Neural crest cell (in vitro differentiated cells): ENCODE measurements around the gene COL5A2. TPM values are rescaled to one million over a fixed set of nuclear protein-coding genes. Genes with fewer than 3 reads are reported as not detected.

Experiments
- DNase-seq: peaks from one replicate; pipeline ENCODE4 v3.0.0; 2021; ENCODE audit warnings: low read depth, mixed read lengths, low spot score
- H3K27ac Mint-ChIP-seq: one replicate; pipeline ENCODE4 v1.8.0; 2021; ENCODE audit warnings: mild to moderate bottlenecking, mixed read lengths; ENCODE audit not compliant: unreplicated experiment
- H3K27me3 Mint-ChIP-seq: 2 replicates; pipeline ENCODE4 v1.8.0; 2021; ENCODE audit warnings: low read depth, mild to moderate bottlenecking, mixed read lengths
- H3K36me3 Mint-ChIP-seq: 2 replicates; pipeline ENCODE4 v1.8.0; 2021; ENCODE audit warnings: low read depth, mild to moderate bottlenecking, mixed read lengths
- H3K4me1 Mint-ChIP-seq: 2 replicates; pipeline ENCODE4 v1.8.0; 2021; ENCODE audit warnings: mixed read lengths
- H3K4me3 Mint-ChIP-seq: one replicate; pipeline ENCODE4 v1.8.0; 2021; ENCODE audit warnings: mild to moderate bottlenecking, mixed read lengths
- H3K9me3 Mint-ChIP-seq: 2 replicates; pipeline ENCODE4 v1.8.0; 2021; ENCODE audit warnings: mixed read lengths
- CTCF ChIP-seq: fragments of 200-600 bp; sonication (generic); conservative IDR thresholded peaks from 2 replicates; pipeline ENCODE4 v1.5.0; 2021; ENCODE audit warnings: antibody characterized with exemption, mild to moderate bottlenecking
- total RNA-seq: library from RNA; stranded (reverse); gene quantifications from 2 replicates; pipeline ENCODE4 v1.2.1, GENCODE V29; 2021

The COL5A2 gene
- total RNA-seq, 1 donor from 2014 or later, result 62.6 TPM

- Mint-ChIP-seq H3K4me3 (peak overlapping the region; percentile 41), H3K9me3 (peaks cover 2% of the 10 kb centered on the region), H3K4me1 (peaks cover 40% of the 10 kb centered on the region), H3K36me3 (no peaks in the 10 kb centered on the region), H3K27ac (peak overlapping the region; percentile 85), H3K27me3 (no peaks in the 10 kb centered on the region)
- no peak for TF ChIP-seq CTCF
- no peak for DNase-seq
Observed at GRCh38 chr2:189210250-189211087, 30.9 kb upstream of the COL5A2 start.

GRCh38 chr2:189208254-189208653, 28.7 kb upstream of the COL5A2 start:
- peaks cover 2% of the 10 kb centered on the region for H3K9me3 Mint-ChIP-seq
- no peak for DNase-seq
- no peak for TF ChIP-seq CTCF
- H3K36me3 Mint-ChIP-seq, result no peaks in the 10 kb centered on the region
- H3K27ac Mint-ChIP-seq, result peak overlapping the region; percentile 27
- peaks cover 40% of the 10 kb centered on the region for H3K4me1 Mint-ChIP-seq
- H3K4me3 Mint-ChIP-seq, result peak overlapping the region; percentile 7
- no peaks in the 10 kb centered on the region for H3K27me3 Mint-ChIP-seq

GRCh38 chr2:189204322-189204941, 24.9 kb upstream of the COL5A2 start:
- TF ChIP-seq CTCF, result no peak
- H3K27ac Mint-ChIP-seq, result no peak overlapping the region

GRCh38 chr2:189203177-189203799, 23.7 kb upstream of the COL5A2 start:
- no peak for DNase-seq
- Mint-ChIP-seq H3K27me3 (no peaks in the 10 kb centered on the region), H3K4me1 (peaks cover 26% of the 10 kb centered on the region), H3K27ac (no peak overlapping the region), H3K9me3 (peaks cover 5% of the 10 kb centered on the region), H3K36me3 (no peaks in the 10 kb centered on the region), H3K4me3 (no peak overlapping the region)
- no peak for TF ChIP-seq CTCF

More at GRCh38 chr2:189204322-189204941, 24.9 kb upstream of the COL5A2 start:
- no peaks in the 10 kb centered on the region for H3K27me3 Mint-ChIP-seq
- no peak for DNase-seq
- H3K4me3 Mint-ChIP-seq, result no peak overlapping the region
- peaks cover 38% of the 10 kb centered on the region for H3K4me1 Mint-ChIP-seq
- no peaks in the 10 kb centered on the region for H3K36me3 Mint-ChIP-seq
- H3K9me3 Mint-ChIP-seq, result peaks cover 5% of the 10 kb centered on the region

- H3K4me3 Mint-ChIP-seq, result no peak overlapping the region
- DNase-seq, result no peak
- peaks cover 10% of the 10 kb centered on the region for H3K9me3 Mint-ChIP-seq
- no peaks in the 10 kb centered on the region for H3K27me3 Mint-ChIP-seq
- peaks cover 11% of the 10 kb centered on the region for H3K36me3 Mint-ChIP-seq
- H3K4me1 Mint-ChIP-seq, result peaks cover 16% of the 10 kb centered on the region
- no peak overlapping the region for H3K27ac Mint-ChIP-seq
- TF ChIP-seq CTCF, result no peak
Observed at GRCh38 chr2:189199797-189200196, 20.2 kb upstream of the COL5A2 start.
